ENCODE data around the gene PTPRN2. TPM values are rescaled to one million over a fixed set of nuclear protein-coding genes. Genes with fewer than 3 reads are reported as not detected.
A peak's percentile ranks its signal among the peaks of the same experiment; 100 is the strongest.

Gene PTPRN2
- polyA plus RNA-seq, 3 donors = 6.8 to 7.9 (median 7.2) TPM

- DNase-seq (ENCODE audit: low read depth in 3 of 3, low spot score in 2 of 3) = no peak
Measured at GRCh38 chr7:158450476-158451124, 137.0 kb downstream of the PTPRN2 start.

- no peak for DNase-seq (ENCODE audit: low read depth in 3 of 3, low spot score in 2 of 3)
Measured at GRCh38 chr7:158449942-158450341, 137.7 kb downstream of the PTPRN2 start.

- no peak for DNase-seq (ENCODE audit: low read depth in 3 of 3, low spot score in 2 of 3)
Measured at GRCh38 chr7:158449266-158449665, 138.4 kb downstream of the PTPRN2 start.

- no peak for DNase-seq (ENCODE audit: low read depth in 3 of 3, low spot score in 2 of 3)
Measured at GRCh38 chr7:158448430-158449100, 139.1 kb downstream of the PTPRN2 start.

GRCh38 chr7:158447506-158448171, 140.0 kb downstream of the PTPRN2 start:
- DNase-seq (ENCODE audit: low read depth in 3 of 3, low spot score in 2 of 3) = no peak

- DNase-seq (ENCODE audit: low read depth in 3 of 3, low spot score in 2 of 3) = no peak
Measured at GRCh38 chr7:158447151-158447505, 140.5 kb downstream of the PTPRN2 start.

- no peak for DNase-seq (ENCODE audit: low read depth in 3 of 3, low spot score in 2 of 3)
Measured at GRCh38 chr7:158446706-158447105, 140.9 kb downstream of the PTPRN2 start.

- no peak for DNase-seq (ENCODE audit: low read depth in 3 of 3, low spot score in 2 of 3)
Measured at GRCh38 chr7:158446281-158446680, 141.3 kb downstream of the PTPRN2 start.

- no peak for DNase-seq (ENCODE audit: low read depth in 3 of 3, low spot score in 2 of 3)
Measured at GRCh38 chr7:158445421-158446175, 142.0 kb downstream of the PTPRN2 start.

GRCh38 chr7:158444501-158445420, 142.9 kb downstream of the PTPRN2 start:
- no peak for DNase-seq (ENCODE audit: low read depth in 3 of 3, low spot score in 2 of 3)

GRCh38 chr7:158443688-158444483, 143.7 kb downstream of the PTPRN2 start:
- no peak for DNase-seq (ENCODE audit: low read depth in 3 of 3, low spot score in 2 of 3)

- DNase-seq (ENCODE audit: low read depth in 3 of 3, low spot score in 2 of 3) = no peak
Measured at GRCh38 chr7:158443014-158443687, 144.5 kb downstream of the PTPRN2 start.

GRCh38 chr7:158442260-158442659, 145.4 kb downstream of the PTPRN2 start:
- DNase-seq (ENCODE audit: low read depth in 3 of 3, low spot score in 2 of 3) = no peak

GRCh38 chr7:158439035-158439434, 148.6 kb downstream of the PTPRN2 start:
- DNase-seq (ENCODE audit: low read depth in 3 of 3, low spot score in 2 of 3) = no peak

GRCh38 chr7:158432369-158433341, 155.0 kb downstream of the PTPRN2 start:
- DNase-seq (ENCODE audit: low read depth in 3 of 3, low spot score in 2 of 3) = peak in 1 of 3 donors; percentile 40

GRCh38 chr7:158431941-158432347, 155.7 kb downstream of the PTPRN2 start:
- no peak for DNase-seq (ENCODE audit: low read depth in 3 of 3, low spot score in 2 of 3)

- DNase-seq (ENCODE audit: low read depth in 3 of 3, low spot score in 2 of 3) = no peak
Measured at GRCh38 chr7:158431055-158431940, 156.3 kb downstream of the PTPRN2 start.

Measured in right renal cortex interstitium (tissue), 3 donors.